Stimulated activated CD8-positive, alpha-beta memory T cell treated with anti-CD3 and anti-CD28 coated beads, Interleukin-7, amount 100 ng/mL, for 48 hours (primary cell): ENCODE results near the gene ARHGAP15.

Source experiments
- DNase-seq, 2 donors: peaks; one replicate each; pipeline ENCODE4 v3.0.0-alpha.2; 2020; ENCODE audit warnings: low read depth in 1 of 2; ENCODE audit errors: extremely low read depth in 1 of 2

Gene ARHGAP15

GRCh38 chr2:143793381-143793780 is 664.2 kb downstream of the ARHGAP15 start:
- DNase-seq = no peak

DNA sequence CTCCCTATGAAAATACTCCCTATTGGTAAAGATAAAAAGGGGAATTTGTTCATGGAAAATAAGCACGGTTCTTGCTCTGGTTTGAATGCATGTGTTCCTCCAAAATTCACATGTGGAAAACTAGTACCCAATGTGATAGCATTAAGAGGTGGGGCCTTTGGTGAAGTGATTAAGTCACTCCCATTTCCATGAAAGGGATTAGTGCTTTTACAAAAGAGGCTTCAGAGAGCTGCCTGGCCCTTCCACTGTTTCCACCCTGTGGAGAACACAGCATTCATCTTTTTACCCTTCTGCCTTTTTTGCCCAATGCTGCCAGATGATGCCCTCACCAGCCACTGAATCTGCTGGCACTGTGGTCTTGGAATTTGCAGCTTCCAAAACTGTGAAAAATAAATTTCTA is 666.8 kb downstream of the ARHGAP15 start:
- no peak for DNase-seq

GRCh38 chr2:143801561-143801960 is 672.3 kb downstream of the ARHGAP15 start:
- DNase-seq = no peak

DNA sequence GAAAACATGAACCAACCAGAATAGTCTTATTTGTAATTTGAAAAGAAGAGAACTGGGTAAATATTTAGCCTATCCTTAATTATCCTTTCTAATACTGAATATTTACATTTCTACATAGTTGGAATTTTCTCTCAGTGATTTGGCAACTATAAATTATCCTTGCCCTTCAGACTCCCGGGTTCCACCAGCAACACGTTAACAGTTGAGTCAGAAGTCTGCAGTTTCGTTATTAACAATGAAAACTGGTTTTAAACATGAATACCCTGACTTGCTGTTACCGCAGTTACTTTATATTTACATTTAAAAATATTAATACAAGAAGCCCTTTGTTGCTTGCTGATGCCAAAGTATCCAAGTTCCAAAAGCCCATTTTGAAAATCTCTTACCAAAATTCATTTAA is 673.0 kb downstream of the ARHGAP15 start:
- no peak for DNase-seq

DNA sequence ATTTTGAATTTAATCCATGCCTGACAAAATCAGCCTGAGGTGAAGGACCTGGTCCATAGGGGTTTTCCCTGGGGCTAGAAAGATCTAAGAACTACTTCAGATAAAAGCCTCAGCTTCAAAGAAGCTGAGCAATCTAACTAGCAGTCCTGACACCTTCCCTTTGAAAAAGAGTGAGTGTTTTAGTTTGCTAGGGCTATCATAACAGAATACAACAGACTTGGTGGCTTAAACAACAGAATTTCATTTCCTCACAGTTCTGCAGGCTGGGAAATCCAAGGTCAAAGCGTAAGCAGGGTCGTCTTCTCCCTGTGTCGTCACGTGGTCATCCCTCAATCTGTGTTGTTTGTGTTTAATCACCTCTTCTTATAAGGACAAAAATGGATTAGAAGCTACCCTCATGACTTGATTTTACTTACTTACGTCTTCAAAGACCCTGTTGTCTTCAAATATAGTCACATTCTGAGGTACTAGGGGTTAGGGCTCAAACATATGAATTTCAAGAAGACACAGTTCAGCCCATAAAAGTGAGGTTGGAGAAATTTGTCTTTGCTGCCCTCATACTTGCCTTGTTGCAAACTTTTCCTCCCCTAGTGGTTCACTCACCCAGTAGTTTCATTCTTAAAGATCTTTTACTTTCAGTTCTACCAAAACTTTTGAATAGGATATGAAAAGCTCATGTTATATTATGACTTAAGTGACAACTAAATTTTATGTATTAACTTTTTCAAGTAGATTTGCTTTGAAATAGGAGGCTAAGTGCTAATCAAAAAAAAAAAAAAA is 673.8 kb downstream of the ARHGAP15 start:
- no peak for DNase-seq

DNA sequence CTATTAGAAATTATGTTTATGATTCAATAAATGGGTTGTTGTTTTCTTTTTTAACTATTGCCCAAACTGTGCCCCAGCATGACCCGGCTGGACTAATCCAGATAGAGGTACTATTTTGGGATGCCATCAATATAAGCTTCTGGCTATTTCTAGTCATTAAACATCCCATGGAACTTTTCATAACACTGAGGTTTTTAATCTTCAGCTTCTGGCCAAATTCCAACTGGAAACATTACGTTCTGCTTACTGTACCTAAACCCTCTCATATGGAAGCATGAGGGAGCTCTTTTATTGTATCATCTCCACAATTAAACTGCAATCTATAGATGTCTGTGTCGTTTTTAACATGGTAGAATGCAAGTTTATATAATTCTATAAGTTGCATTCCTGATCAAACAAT is 674.7 kb downstream of the ARHGAP15 start:
- DNase-seq = no peak

GRCh38 chr2:143805666-143806065 is 676.4 kb downstream of the ARHGAP15 start:
- DNase-seq = no peak

GRCh38 chr2:143807192-143807591 is 678.0 kb downstream of the ARHGAP15 start:
- DNase-seq = no peak

DNA sequence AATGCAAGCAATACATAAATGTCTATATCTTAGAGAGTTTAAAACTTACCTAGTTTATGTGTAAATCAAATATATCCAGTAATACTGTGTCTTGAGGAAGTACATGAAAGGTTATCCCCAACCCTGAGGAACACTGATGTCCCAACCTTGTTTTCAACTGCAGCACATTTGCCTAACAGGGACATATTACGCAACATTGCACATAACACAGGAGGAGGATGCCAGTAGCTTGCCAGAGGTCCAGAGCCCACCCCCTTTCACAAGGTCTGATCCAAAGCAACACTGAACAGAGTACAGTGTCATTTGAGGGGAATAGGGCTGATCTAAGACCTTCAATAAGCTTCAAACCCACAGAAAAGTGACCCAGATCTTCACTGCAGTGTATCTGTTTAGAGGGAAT is 678.5 kb downstream of the ARHGAP15 start:
- DNase-seq = no peak

DNA sequence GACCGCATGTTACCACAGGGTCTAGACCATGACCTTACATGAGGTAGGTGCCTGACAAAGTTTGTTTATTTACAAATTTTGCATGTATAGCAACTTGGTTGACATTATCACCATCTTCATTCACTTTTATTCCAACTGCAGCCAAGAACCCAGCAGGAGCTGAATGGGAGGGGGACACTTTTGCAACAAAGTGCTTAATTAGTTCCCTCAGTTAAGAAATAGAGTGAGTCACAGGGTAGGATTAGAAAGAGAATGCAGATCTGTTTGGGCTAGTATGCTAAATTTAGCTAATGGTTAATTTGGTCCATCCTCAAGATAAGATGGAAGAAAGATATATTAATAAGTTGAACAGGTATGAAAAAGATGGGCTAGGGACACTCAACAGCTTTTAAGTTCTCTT is 678.9 kb downstream of the ARHGAP15 start:
- no peak for DNase-seq

DNA sequence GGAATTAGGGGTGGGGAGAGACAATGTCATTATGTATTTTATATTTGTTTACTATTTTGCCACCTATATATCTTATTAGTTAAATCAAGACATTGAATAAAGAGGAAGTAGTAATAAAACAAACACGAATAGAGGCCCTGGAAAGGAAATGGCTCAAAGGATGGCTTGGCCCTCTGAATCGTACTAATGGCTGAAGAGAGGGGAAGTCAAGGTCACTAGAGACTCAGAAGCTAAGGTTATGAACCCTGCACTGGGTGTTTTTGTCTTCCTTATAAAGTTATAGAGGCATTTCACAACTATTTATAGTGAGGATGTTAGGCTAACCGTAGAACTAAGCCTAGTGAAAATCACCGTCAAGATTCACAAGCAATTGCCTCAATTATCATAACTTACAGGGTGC is 685.9 kb downstream of the ARHGAP15 start:
- no peak for DNase-seq

DNA sequence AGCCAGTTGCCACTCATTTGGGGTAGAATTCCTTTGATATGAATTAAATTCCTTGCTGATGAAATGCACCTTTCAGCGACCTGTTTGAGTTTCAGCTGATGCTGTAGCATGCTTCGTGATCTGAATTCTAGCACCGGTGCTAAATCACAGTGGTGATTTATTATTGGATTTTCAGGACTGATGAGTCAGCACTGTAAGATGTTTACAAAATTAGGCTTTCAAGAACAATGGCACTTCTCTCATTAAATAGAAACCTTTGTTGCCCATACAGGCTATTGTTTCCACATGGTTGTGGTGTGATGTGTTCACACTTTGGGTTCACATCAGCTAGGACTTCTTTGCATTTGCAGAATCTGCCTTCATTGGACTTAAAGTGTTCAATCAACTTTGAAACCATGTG is 687.7 kb downstream of the ARHGAP15 start:
- DNase-seq = no peak
